ENCODE measurements around the gene PLEKHF1.

The PLEKHF1 gene

GRCh38 chr19:29667387-29667783 lies 2.1 kb downstream of the PLEKHF1 start:
- TF ChIP-seq EZH2phosphoT487 (IDR thresholded peaks at IDR 0.05; ENCODE audit: borderline replicate concordance, low read length) (no peak), CTCF (IDR thresholded peaks at IDR 0.05; ENCODE audit: low read depth, low read length, poor library complexity, severe bottlenecking) (no peak)
- Histone ChIP-seq H3K9me2 (replicated peaks; ENCODE audit: control insufficient read depth, low read length) (no peaks in the 10 kb centered on the region), H3K4me2 (ENCODE audit: low read length) (no peak overlapping the region), H3K27ac (ENCODE audit: low read depth, low read length) (no peak overlapping the region), H3K79me2 (ENCODE audit: control insufficient read depth, low read length) (no peaks in the 10 kb centered on the region), H3K9me3 (ENCODE audit: control insufficient read depth, insufficient read depth, low read length) (no peaks in the 10 kb centered on the region), H3K27me3 (ENCODE audit: control insufficient read depth, low read length) (peaks cover 33% of the 10 kb centered on the region), H4K20me1 (ENCODE audit: control insufficient read depth, insufficient read depth, low read depth, low read length) (no peaks in the 10 kb centered on the region), H3K4me1 (ENCODE audit: control insufficient read depth, low read length) (peaks cover 48% of the 10 kb centered on the region), H3K36me3 (ENCODE audit: control insufficient read depth, low read length) (no peaks in the 10 kb centered on the region), H3F3A (ENCODE audit: control insufficient read depth, insufficient read depth) (0 out of 2 replicates have a peak, but pooled peaks cover 3% of the 10 kb centered on the region), H3K4me3 (ENCODE audit: low read length) (no peak overlapping the region)

- Histone ChIP-seq H3K27ac (ENCODE audit: low read depth, low read length) (no peak overlapping the region), H4K20me1 (ENCODE audit: control insufficient read depth, insufficient read depth, low read depth, low read length) (no peaks in the 10 kb centered on the region), H3K9me3 (ENCODE audit: control insufficient read depth, insufficient read depth, low read length) (no peaks in the 10 kb centered on the region), H3K4me2 (ENCODE audit: low read length) (no peak overlapping the region), H3F3A (ENCODE audit: control insufficient read depth, insufficient read depth) (0 out of 2 replicates have a peak, but pooled peaks cover 3% of the 10 kb centered on the region), H3K4me3 (ENCODE audit: low read length) (no peak overlapping the region), H3K9me2 (replicated peaks; ENCODE audit: control insufficient read depth, low read length) (no peaks in the 10 kb centered on the region), H3K27me3 (ENCODE audit: control insufficient read depth, low read length) (peaks cover 28% of the 10 kb centered on the region), H3K36me3 (ENCODE audit: control insufficient read depth, low read length) (no peaks in the 10 kb centered on the region), H3K4me1 (ENCODE audit: control insufficient read depth, low read length) (peaks cover 53% of the 10 kb centered on the region), H3K79me2 (ENCODE audit: control insufficient read depth, low read length) (no peaks in the 10 kb centered on the region)
- TF ChIP-seq CTCF (IDR thresholded peaks at IDR 0.05; ENCODE audit: low read depth, low read length, poor library complexity, severe bottlenecking) (peak; percentile 15), EZH2phosphoT487 (IDR thresholded peaks at IDR 0.05; ENCODE audit: borderline replicate concordance, low read length) (no peak)
These were observed 2.7 kb downstream of the PLEKHF1 start for GRCh38 chr19:29667901-29668341.

- H3K4me1 ChIP-seq (ENCODE audit: control insufficient read depth, low read length) = peaks cover 60% of the 10 kb centered on the region
- TF ChIP-seq EZH2phosphoT487 (IDR thresholded peaks at IDR 0.05; ENCODE audit: borderline replicate concordance, low read length) = no peak
- TF ChIP-seq CTCF (IDR thresholded peaks at IDR 0.05; ENCODE audit: low read depth, low read length, poor library complexity, severe bottlenecking) = peak; percentile 38
- H3K36me3 ChIP-seq (ENCODE audit: control insufficient read depth, low read length) = no peaks in the 10 kb centered on the region
- H3K4me2 ChIP-seq (ENCODE audit: low read length) = no peak overlapping the region
- no peaks in the 10 kb centered on the region for H3K79me2 ChIP-seq (ENCODE audit: control insufficient read depth, low read length)
- H3F3A ChIP-seq (ENCODE audit: control insufficient read depth, insufficient read depth) = 0 out of 2 replicates have a peak, but pooled peaks cover 3% of the 10 kb centered on the region
- no peaks in the 10 kb centered on the region for H4K20me1 ChIP-seq (ENCODE audit: control insufficient read depth, insufficient read depth, low read depth, low read length)
- no peaks in the 10 kb centered on the region for H3K9me3 ChIP-seq (ENCODE audit: control insufficient read depth, insufficient read depth, low read length)
- peaks cover 24% of the 10 kb centered on the region for H3K27me3 ChIP-seq (ENCODE audit: control insufficient read depth, low read length)
- no peak overlapping the region for H3K27ac ChIP-seq (ENCODE audit: low read depth, low read length)
- no peak overlapping the region for H3K4me3 ChIP-seq (ENCODE audit: low read length)
- no peaks in the 10 kb centered on the region for H3K9me2 ChIP-seq (replicated peaks; ENCODE audit: control insufficient read depth, low read length)
These were observed 3.7 kb downstream of the PLEKHF1 start for GRCh38 chr19:29668746-29669609.

Measured in DOHH2 (cell line).